ENCODE results near the gene GK.
"Not testable (repeated sequence)": the region's sequence is repeated elsewhere in the genome, so short reads cannot be mapped to it uniquely, and the experiment has no call there.

Gene GK

GRCh38 chrX:30653415-30654131 is at the start of gene GK:
TSS of gene GK (plus strand) at chrX:30653423. CDS start at chrX:30653538, 115 bp downstream.
- DNase-seq, result no peak

GRCh38 chrX:30607155-30607554 is 46.1 kb upstream of the GK start:
- no peak for DNase-seq

DNA sequence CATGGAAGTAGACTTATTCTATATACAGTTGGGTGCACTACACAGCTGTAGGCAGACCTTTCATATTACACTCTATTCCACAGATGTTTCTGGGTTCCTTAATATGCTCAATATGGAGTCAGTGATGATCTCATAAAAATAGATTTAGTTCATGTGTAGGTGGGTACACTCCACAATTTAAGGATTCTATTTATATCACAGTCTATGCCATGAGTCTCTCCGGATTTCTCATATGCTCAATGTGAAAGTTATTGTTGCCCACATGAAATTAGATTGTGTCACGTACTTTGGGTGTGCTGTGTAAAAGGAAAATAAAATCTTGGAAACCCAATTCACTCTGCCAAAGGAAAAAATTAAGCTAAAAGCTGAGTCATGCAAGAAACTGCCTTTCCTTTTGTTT is 43.2 kb upstream of the GK start:
- DNase-seq, result no peak

DNA sequence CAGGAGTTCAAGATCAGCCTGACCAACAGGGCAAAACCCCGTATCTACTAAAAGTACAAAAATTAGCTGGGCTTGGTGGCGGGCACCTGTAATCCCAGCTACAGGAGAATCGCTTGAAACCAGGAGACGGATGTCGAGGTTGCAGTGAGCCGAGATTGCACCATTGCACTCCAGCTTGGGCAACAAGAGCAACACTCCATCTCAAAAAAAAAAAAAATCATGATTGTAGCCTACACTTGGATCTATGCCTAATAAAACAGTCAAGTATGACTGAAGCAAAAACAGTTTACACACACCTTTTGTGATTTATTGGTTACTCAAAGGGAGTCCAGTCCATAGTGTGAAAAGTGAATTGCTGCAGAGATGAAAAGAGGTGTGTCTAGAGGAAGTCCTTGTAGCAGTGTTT is 41.0 kb upstream of the GK start:
- no peak for DNase-seq

GRCh38 chrX:30613721-30614120 is 39.5 kb upstream of the GK start:
- DNase-seq, result no peak

GRCh38 chrX:30615229-30615628 is 38.0 kb upstream of the GK start:
- no peak for DNase-seq

- DNase-seq, result no peak
Measured at GRCh38 chrX:30618160-30618765, 35.0 kb upstream of the GK start.

DNA sequence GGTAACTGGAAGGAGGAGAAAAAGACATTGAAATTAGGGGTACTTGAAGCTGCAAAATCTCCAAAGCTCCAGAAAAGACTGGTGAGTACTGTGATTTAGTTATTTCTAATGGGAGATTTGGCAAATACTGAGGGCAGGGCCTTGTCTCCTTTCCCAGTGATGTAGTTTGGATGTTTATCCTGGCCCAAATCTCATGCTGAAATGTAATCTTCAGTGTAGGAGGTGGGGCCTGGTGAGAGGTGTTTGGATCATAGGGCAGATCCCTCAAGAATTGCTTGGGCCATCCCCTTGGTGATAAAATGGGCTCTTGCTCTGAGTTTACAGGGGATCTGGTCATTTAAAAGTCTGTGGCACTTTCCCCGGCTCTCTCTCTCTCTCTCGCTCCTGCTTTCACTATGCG is 33.1 kb upstream of the GK start:
- no peak for DNase-seq

DNA sequence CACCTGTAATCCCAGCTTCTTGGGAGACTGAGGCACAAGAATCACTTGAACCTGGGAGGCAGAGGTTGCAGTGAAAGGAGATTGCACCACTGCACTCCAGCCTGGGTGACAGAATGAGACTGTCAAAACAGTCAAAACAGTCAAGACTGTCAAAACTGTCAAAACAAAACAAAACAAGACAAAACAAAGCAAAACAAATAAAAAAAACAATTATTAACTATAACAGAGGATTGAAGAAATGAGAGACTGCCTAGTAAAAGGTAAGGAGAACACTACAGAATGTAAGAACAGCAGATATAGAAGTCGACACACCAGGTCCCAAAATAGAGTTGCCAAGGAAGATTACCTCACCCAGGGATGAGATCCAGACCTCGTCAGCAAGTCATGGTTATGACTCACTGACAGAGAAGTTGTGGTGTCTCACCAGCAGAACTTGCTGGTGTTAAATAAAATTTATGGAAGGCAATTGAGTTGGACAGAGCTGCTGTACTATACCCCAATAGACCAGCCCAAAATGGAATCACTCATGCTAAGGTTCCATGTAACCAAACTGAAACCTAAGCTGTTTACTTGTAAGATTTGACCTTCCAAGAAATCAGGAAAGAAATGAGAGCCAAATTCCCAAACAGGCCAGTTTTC is 32.1 kb upstream of the GK start:
- DNase-seq, result no peak

DNA sequence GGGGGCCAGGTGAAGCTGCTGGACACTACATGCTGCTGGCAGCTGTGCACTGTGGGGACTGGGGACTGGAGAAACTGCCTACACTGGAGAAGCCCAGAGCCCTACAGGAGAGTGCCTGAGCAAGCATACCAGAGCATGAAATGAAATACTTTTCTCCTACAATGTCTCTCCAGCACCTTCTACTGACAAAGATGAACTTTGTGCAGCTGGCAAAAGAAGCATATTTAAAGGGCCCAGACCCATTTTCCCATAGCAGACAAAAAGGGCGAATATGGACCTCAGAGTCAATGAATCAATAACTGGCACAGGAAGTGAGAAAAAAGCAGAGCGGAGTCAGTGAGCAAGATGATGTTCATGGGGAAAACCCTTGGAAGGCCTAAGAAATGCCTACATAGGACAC is 30.9 kb upstream of the GK start:
- no peak for DNase-seq

- no peak for DNase-seq
Measured at GRCh38 chrX:30626402-30626801, 26.8 kb upstream of the GK start.

DNA sequence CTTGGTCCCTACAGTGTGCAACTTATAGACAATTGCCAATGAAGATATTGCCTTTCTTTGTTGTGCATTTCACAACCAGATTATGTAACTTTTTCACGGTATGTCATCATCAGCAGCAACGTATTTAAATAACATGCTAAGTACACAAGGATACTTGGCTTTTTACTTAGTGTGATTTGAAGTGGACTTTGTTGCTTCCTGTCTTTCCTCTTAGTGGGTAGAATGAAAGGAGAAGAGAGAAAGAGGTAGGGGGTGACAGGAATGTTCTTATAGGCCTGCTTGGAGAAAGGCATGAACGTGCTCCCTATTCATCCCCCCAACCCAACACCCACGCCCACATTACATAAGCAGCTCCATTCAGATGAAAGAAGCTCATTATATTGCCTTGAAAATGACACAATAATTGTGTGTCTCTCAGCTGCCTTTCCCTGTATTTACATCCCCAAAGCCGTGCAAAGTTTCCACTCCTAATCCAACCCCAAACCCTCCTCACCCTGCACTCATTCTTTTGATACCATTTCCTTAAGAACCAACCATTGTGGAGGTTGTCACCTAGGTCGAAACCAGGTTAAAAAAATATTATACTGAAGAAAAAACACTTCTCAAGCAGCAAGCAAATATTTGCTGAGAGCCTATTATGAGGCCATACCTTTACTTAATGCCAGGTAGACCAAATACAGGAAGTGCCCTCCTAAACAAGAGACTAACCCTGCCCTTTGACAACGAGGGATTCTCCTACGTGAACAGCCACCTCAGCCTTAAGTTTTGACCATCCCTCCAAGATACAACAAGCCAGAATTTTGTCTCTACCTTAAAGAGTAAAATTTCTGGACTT is 25.2 kb upstream of the GK start:
- DNase-seq, result no peak

GRCh38 chrX:30634070-30634469 is 19.2 kb upstream of the GK start:
- not testable (repeated sequence) for DNase-seq

GRCh38 chrX:30635630-30636029 is 17.6 kb upstream of the GK start:
- no peak for DNase-seq

GRCh38 chrX:30637874-30638815 is 15.1 kb upstream of the GK start:
- no peak for DNase-seq

GRCh38 chrX:30639702-30640101 is 13.5 kb upstream of the GK start:
- DNase-seq, result not testable (repeated sequence)

GRCh38 chrX:30642642-30643041 is 10.6 kb upstream of the GK start:
- no peak for DNase-seq

DNA sequence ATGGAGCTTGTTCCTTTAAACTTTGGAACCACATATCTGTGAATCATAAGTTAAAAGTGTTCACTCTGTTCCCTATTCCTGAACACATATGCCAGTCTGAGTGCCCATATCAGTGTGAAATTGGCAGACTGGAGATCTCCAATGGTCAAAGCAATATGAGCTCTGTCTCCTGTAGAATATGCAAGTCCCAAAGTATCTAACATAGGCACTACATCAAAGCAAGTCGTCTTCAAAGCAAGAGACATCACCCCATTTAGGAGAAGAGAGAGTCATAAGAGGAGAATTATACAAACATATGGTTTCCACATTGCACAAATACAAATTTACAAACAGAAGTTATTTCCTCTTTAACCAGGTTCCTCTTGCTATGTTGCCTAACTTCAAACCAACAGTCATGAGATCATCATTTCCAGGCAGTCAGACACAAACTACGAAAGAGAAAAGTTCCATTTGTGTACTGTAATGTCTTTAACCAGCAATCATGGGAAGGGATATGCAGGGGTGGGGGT is 9.9 kb upstream of the GK start:
- DNase-seq, result no peak

GRCh38 chrX:30649859-30650258 is 3.4 kb upstream of the GK start:
- no peak for DNase-seq

DNA sequence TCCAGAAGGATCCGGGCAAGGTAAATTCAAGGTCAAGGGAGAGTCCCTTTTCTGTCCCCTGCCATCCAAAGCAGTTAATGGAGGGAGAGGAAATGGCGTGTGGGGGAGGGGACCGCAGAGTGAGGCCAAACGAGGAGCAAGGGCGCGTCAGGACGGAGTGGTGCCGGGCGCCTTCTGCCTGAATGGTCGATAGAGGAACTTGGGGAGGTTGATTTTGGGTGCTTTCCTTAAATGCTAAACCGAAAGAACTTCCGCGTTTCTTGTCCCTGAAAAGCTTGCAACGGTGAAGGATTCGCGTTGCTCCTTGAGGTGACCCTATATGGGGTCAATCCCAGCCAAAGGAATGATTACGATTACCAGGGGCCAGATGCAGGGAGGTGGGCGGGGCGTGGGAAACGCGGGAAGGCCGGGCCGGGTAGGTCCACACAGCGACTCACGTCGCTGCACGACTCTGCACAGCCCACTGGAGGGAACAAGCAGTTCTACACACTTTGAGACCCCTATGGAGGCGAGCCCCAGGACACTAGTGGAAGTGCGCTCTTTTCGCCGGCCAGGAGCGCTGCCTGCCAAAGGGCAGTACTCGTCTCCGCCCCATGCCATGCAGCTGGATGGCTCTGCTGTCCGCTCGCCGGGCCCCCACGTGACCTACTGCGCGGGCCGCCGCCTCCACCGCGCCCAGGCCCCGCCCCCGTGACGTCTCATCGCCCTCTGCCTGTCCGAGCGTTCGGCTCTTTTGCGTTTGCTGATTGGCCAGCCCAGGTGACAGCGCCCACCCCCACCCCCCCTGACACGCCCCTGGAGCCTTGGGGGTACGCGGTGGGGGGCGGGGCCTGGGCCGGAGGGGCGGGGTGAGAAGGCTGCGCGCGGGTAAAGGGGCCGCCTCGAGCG is 452 bp upstream of the GK start:
- DNase-seq, result peak; percentile 81

GRCh38 chrX:30654386-30654785 is 1.2 kb downstream of the GK start:
- not testable (repeated sequence) for DNase-seq

All from NCI-H446 treated with DMSO at 0.1 percent for 48 hours (cell line).